H1 (cell line): ENCODE measurements around the gene LRRC40.

ENCODE experiments used
- CTCF ChIP-seq, 3 experiments: IDR thresholded peaks; 1 replicate in 2 of 3; 2 replicates in 1 of 3; pipeline versions ENCODE4 v1.5.1 to v1.6.1; 2011; ENCODE audit warnings: low read length in 3 of 3, mild to moderate bottlenecking in 3 of 3, inconsistent platforms in 2 of 3, low read depth in 1 of 3, moderate library complexity in 1 of 3; ENCODE audit not compliant: insufficient read depth in 1 of 3; ENCODE audit errors: control extremely low read depth in 1 of 3
- KDM1A ChIP-seq: fragments of 200-600, 300-600 bp; sonication (generic); IDR thresholded peaks from 2 replicates; pipeline ENCODE4 v1.7.1; 2016; ENCODE audit warnings: mild to moderate bottlenecking, low read length, borderline replicate concordance
- TF ChIP-seq, protein P1 (sequence below): IDR thresholded peaks from 2 replicates; pipeline ENCODE4 v1.6.1; 2012; ENCODE audit warnings: inconsistent platforms

DNA sequence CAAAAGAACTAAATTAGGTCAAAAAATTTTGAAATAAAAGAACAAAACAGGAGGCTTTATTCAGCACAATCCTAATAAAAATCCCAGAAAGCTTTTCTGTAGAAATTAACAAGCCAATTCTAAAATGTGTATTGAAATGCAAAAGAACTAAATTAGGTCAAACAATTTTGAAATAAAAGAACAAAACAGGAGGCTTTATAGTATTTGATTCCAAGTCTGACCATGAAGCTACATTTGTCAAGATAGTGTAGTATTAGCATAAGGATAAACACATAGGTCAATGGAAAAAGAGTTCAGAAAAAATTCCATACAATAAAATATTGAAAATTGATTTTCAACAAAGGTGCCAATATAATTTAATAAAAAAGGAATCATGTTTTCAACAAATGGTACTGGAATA, 10.8 kb downstream of the LRRC40 start:
- no peak for TF ChIP-seq KDM1A
- TF ChIP-seq CTCF (IDR thresholded peaks at IDR 0.05; ENCODE audit: control extremely low read depth in 1 of 3, insufficient read depth in 1 of 3, low read depth in 1 of 3, low read length in 3 of 3): no peak
- TF ChIP-seq, protein P1, sequence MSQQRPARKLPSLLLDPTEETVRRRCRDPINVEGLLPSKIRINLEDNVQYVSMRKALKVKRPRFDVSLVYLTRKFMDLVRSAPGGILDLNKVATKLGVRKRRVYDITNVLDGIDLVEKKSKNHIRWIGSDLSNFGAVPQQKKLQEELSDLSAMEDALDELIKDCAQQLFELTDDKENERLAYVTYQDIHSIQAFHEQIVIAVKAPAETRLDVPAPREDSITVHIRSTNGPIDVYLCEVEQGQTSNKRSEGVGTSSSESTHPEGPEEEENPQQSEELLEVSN: no peak
